Smooth muscle cell (in vitro differentiated cells): Measurements from ENCODE around the gene C12orf57. TPM values are rescaled to one million over a fixed set of nuclear protein-coding genes. Genes with fewer than 3 reads are reported as not detected.
A peak's percentile ranks its signal among the peaks of the same experiment; 100 is the strongest.

Source experiments
- DNase-seq: peaks from one replicate; lab custom pipeline; 2025; ENCODE audit not compliant: unreplicated experiment; lab: John Stamatoyannopoulos, UW
- H2AFZ ChIP-seq: fragments of 200-600 bp; sonication (generic); 2 replicates; pipeline ENCODE4 v1.6.0; 2016; ENCODE audit warnings: antibody characterized with exemption, low read depth, mild to moderate bottlenecking
- H3F3A ChIP-seq: fragments of 200-600 bp; sonication (generic); 2 replicates; pipeline ENCODE4 v1.6.0; 2017; ENCODE audit warnings: antibody characterized with exemption, low read depth
- H3K27ac ChIP-seq: fragments of 200-600 bp; sonication (generic); 2 replicates; pipeline ENCODE4 v1.5.1; 2016; ENCODE audit warnings: low read depth, mild to moderate bottlenecking
- H3K27me3 ChIP-seq: fragments of 200-600 bp; sonication (generic); 2 replicates; pipeline ENCODE4 v1.6.1; 2016; ENCODE audit warnings: low read depth, mild to moderate bottlenecking
- H3K36me3 ChIP-seq: fragments of 200-600 bp; sonication (generic); 2 replicates; pipeline ENCODE4 v1.5.1; 2016; ENCODE audit warnings: low read depth
- H3K4me1 ChIP-seq: fragments of 200-600 bp; sonication (generic); 2 replicates; pipeline ENCODE4 v1.5.1; 2016; ENCODE audit warnings: low read depth
- H3K4me2 ChIP-seq: fragments of 200-600 bp; sonication (generic); 2 replicates; pipeline ENCODE4 v1.6.0; 2016; ENCODE audit warnings: mild to moderate bottlenecking
- H3K4me3 ChIP-seq: fragments of 200-600 bp; sonication (generic); 2 replicates; pipeline ENCODE4 v1.5.1; 2016; ENCODE audit warnings: mild to moderate bottlenecking
- H3K79me2 ChIP-seq: fragments of 200-600 bp; sonication (generic); 2 replicates; pipeline ENCODE4 v1.6.0; 2016; ENCODE audit warnings: low read depth, mild to moderate bottlenecking
- H3K9ac ChIP-seq: fragments of 200-600 bp; sonication (generic); 2 replicates; pipeline ENCODE4 v1.6.0; 2016; ENCODE audit warnings: low read depth
- H3K9me3 ChIP-seq: fragments of 200-600 bp; sonication (generic); replicated peaks from 2 replicates; pipeline ENCODE4 v1.5.1; 2016; ENCODE audit warnings: low read depth
- H4K20me1 ChIP-seq: fragments of 200-600 bp; sonication (generic); 2 replicates; pipeline ENCODE4 v1.6.0; 2016; ENCODE audit warnings: low read depth
- WGBS: methylation state at CpG from one replicate; pipeline ENCODE4 v1.1.7; 2016; ENCODE audit warnings: low lambda C conversion rate; 5-methylcytosine and 5-hydroxymethylcytosine counted together
- polyA plus RNA-seq: library from polyadenylated mRNA; unstranded; fragments of >200 nt; fragmentation: Nextera tagmentation; extraction: Ambion mirVana; gene quantifications from 2 replicates; pipeline ENCODE4 v1.2.1, GENCODE V29; 2016
- total RNA-seq: library from RNA; depleted of rRNA; stranded (reverse); fragments of >200 nt; gene quantifications from 2 replicates; pipeline ENCODE4 v1.2.3, GENCODE V29; 2014
- TF ChIP-seq, protein P1 (sequence below): fragments of 200-600 bp; sonication (generic); IDR thresholded peaks from 2 replicates; pipeline ENCODE4 v1.5.1; 2017; ENCODE audit warnings: borderline replicate concordance, mild to moderate bottlenecking, antibody characterized with exemption; ENCODE audit not compliant: insufficient read depth, poor library complexity, severe bottlenecking

Gene C12orf57
- total and polyA plus RNA-seq, 2 experiments from 2014 or later = 397 to 494 TPM

DNA sequence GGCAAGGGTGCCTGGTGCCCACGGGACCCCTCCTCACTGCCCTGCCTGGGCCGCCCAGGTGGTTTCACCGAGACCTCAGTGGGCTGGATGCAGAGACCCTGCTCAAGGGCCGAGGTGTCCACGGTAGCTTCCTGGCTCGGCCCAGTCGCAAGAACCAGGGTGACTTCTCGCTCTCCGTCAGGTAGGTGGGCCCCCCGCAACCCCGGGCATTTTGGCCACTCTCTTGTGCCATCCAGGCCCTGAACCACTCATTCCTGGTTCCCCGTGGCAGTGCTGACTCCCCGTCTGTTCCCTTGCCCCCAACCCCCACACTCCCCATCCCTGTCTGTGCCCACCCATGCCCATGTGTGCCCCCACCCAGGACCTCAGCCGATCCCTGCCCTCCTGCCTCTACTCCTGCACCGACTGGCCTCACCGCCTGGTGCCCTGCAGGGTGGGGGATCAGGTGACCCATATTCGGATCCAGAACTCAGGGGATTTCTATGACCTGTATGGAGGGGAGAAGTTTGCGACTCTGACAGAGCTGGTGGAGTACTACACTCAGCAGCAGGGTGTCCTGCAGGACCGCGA, 7.8 kb downstream of the C12orf57 start:
- Histone ChIP-seq H3K4me2 (no peak overlapping the region), H3K9me3 (no peaks in the 10 kb centered on the region), H3K36me3 (no peaks in the 10 kb centered on the region), H3K4me1 (no peaks in the 10 kb centered on the region), H2AFZ (no peak overlapping the region), H3K79me2 (no peaks in the 10 kb centered on the region), H3F3A (no peaks in the 10 kb centered on the region), H4K20me1 (no peaks in the 10 kb centered on the region), H3K9ac (no peak overlapping the region), H3K27ac (no peak overlapping the region), H3K27me3 (no peaks in the 10 kb centered on the region), H3K4me3 (no peak overlapping the region)
- TF ChIP-seq, protein P1, sequence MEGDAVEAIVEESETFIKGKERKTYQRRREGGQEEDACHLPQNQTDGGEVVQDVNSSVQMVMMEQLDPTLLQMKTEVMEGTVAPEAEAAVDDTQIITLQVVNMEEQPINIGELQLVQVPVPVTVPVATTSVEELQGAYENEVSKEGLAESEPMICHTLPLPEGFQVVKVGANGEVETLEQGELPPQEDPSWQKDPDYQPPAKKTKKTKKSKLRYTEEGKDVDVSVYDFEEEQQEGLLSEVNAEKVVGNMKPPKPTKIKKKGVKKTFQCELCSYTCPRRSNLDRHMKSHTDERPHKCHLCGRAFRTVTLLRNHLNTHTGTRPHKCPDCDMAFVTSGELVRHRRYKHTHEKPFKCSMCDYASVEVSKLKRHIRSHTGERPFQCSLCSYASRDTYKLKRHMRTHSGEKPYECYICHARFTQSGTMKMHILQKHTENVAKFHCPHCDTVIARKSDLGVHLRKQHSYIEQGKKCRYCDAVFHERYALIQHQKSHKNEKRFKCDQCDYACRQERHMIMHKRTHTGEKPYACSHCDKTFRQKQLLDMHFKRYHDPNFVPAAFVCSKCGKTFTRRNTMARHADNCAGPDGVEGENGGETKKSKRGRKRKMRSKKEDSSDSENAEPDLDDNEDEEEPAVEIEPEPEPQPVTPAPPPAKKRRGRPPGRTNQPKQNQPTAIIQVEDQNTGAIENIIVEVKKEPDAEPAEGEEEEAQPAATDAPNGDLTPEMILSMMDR = no peak
- 93% methylated on average over 20 of the region's 20 CpGs for WGBS
- no peak for DNase-seq

DNA sequence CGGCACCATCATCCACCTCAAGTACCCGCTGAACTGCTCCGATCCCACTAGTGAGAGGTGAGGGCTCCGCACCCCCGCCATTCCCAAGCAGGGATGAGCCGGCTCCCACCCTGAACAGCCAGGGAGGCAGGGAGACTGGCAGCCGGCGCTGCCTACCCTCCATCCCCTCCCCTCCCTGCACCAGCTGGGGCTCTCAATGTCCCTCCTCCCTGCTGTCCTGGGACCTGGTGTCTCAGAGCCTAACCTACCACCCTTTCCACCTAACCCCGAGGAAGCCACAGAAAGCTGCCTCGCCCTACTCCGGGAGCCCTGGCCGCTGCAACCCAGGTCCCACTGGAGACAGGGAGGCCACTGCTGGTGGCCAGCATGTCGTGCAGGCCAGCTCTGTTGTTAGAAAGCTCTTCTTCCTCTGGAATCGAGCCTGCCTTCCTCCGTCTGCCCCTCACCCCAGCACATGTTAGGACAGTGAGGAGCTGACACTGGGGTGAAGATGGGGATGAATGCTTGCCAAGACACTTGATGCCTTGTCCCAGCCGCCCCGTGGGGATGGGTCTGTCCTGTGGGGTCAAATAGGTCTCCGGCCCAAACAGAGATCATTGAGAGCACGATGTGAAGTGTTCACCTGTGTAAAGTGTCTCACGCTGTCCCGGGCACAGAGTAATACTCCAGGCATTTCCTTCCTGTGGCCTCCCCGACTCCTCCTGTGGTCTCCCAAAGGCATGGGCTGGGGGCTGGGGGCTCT, 8.5 kb downstream of the C12orf57 start:
- no peaks in the 10 kb centered on the region for H3K79me2 ChIP-seq
- H3K27me3 ChIP-seq = no peaks in the 10 kb centered on the region
- no peaks in the 10 kb centered on the region for H3K9me3 ChIP-seq
- TF ChIP-seq, protein P1 = no peak
- H4K20me1 ChIP-seq = no peaks in the 10 kb centered on the region
- H3K36me3 ChIP-seq = no peaks in the 10 kb centered on the region
- H3K4me3 ChIP-seq = no peak overlapping the region
- no peaks in the 10 kb centered on the region for H3F3A ChIP-seq
- no peak overlapping the region for H3K27ac ChIP-seq
- H3K4me2 ChIP-seq = no peak overlapping the region
- H3K4me1 ChIP-seq = no peaks in the 10 kb centered on the region
- WGBS = 88% methylated on average over 22 of the region's 22 CpGs
- H3K9ac ChIP-seq = no peak overlapping the region
- DNase-seq = no peak
- no peak overlapping the region for H2AFZ ChIP-seq

DNA sequence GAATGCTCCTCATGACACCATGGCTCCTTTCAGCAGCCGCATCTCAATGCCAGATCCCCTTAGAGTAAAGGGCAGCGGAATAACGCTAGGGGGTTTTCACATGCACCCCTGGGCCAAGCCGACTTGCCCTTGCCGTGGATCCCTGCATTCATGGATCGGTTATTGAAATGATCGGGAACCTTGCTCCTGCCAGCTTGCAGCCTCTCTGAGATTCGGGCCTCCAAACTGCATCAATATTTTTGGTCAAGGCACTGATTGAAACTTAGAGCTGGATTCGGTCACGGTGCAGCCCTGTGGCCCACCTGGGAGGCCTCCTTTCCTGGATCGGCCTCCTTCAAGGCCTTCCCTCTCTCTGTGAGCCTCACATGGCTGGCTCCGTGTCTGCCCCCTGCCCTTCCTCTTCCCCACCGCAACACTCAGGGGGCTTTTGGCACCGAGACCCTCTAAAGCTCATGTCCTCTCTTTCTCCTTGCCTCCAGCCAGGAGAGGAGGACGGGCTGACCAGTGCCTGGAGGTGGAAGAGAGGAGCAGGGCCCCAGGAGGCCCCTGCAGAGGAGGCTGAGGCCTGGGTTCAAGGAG, 9.1 kb downstream of the C12orf57 start:
- Histone ChIP-seq H3K9me3 (no peaks in the 10 kb centered on the region), H3K27ac (no peak overlapping the region), H3K79me2 (no peaks in the 10 kb centered on the region), H2AFZ (no peak overlapping the region), H3K9ac (no peak overlapping the region), H3K27me3 (no peaks in the 10 kb centered on the region), H3K36me3 (no peaks in the 10 kb centered on the region), H3K4me3 (no peak overlapping the region), H4K20me1 (no peaks in the 10 kb centered on the region), H3F3A (no peaks in the 10 kb centered on the region), H3K4me1 (no peaks in the 10 kb centered on the region), H3K4me2 (peak overlapping the region; percentile 48)
- DNase-seq = no peak
- TF ChIP-seq, protein P1 = no peak
- 95% methylated on average over 15 of the region's 15 CpGs for WGBS
